Progenitor cell of endocrine pancreas (in vitro differentiated cells): ENCODE data around the gene NF2. TPM values are rescaled to one million over a fixed set of nuclear protein-coding genes. Genes with fewer than 3 reads are reported as not detected.

ENCODE experiments used
- DNase-seq: peaks from one replicate; pipeline ENCODE4 v3.0.0; 2021; ENCODE audit warnings: low spot score; ENCODE audit not compliant: unreplicated experiment
- H3K27ac Mint-ChIP-seq: 2 replicates; pipeline ENCODE4 v1.8.0; 2021; ENCODE audit warnings: mild to moderate bottlenecking, moderate library complexity, mixed read lengths
- H3K27me3 Mint-ChIP-seq: 2 replicates; pipeline ENCODE4 v1.8.0; 2021; ENCODE audit warnings: mixed read lengths
- H3K36me3 Mint-ChIP-seq: 2 replicates; pipeline ENCODE4 v1.8.0; 2022; ENCODE audit warnings: mixed read lengths; ENCODE audit not compliant: insufficient read depth
- H3K4me1 Mint-ChIP-seq: 2 replicates; pipeline ENCODE4 v1.8.0; 2021; ENCODE audit warnings: low read depth, mixed read lengths
- H3K4me3 Mint-ChIP-seq: 2 replicates; pipeline ENCODE4 v1.8.0; 2021; ENCODE audit warnings: low read depth, mild to moderate bottlenecking, moderate library complexity, mixed read lengths
- H3K9me3 Mint-ChIP-seq: 2 replicates; pipeline ENCODE4 v1.8.0; 2021; ENCODE audit warnings: low read depth, mixed read lengths
- total RNA-seq: library from RNA; stranded (reverse); gene quantifications from 2 replicates; pipeline ENCODE4 v1.2.1, GENCODE V29; 2021
- TF ChIP-seq, protein P1 (sequence below): fragments of 200-600 bp; sonication (generic); IDR thresholded peaks from one replicate; pipeline ENCODE4 v1.5.0; 2021; ENCODE audit warnings: antibody characterized with exemption, mild to moderate bottlenecking; ENCODE audit not compliant: unreplicated experiment

Gene NF2
- total RNA-seq, 1 donor from 2014 or later: 37.1 TPM

DNA sequence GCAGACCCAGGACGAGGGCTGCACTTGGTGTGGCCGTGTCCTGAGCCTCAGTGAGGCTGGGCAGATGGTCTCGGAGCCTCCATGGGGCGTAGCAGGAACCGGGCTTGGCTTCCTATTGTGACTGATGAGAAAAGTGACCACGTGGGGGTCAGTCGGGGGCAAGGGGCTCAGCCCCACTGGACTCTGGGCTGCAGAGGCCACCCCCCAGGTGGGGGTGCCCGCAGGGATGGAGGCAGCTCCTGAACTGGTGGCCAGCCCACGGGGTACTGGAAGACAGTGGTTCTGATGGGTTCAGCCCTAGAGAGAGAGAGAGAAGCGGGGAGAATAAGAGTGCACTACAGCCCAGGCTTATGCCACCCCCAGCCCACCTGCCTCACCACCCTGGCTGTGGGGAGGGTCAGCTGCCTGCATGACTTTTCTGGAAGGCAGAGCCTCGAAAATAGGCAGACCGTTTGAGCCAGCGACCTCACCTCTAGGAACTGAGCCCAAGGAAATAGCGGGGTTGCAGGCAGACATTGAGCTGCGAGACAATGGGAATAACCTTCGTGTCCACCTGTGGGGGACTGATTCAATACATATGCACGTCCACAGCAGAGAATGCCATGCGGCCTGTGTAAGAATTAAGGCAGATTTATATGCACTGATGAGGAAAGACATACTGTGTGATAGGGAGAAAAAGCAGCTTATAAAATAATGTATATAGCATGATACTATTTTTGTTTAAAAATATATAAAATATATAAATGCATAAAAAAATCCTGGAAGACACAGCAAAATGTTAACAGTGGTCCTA is 127.8 kb downstream of the NF2 start:
- H3K27me3 Mint-ChIP-seq: peaks cover 7% of the 10 kb centered on the region

DNA sequence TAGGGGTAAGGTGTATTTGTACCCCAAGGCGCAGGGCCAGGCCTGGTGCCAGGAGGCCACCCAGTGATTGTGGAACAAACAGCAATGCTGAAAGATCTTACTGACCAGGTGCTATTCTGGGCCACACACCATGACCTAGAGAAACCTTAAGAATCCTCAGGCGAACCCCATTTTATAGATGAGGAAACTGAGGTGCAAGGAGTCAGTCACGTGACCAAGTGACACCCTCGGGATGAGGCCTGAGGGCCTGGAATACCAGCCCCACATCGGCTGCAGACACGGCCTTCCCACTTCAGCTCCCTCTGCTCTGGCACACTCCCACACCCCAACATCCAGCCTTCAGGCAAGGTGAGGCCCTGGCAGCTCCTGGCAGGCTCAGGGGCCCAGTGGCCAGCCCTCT is 129.4 kb downstream of the NF2 start:
- TF ChIP-seq, protein P1, sequence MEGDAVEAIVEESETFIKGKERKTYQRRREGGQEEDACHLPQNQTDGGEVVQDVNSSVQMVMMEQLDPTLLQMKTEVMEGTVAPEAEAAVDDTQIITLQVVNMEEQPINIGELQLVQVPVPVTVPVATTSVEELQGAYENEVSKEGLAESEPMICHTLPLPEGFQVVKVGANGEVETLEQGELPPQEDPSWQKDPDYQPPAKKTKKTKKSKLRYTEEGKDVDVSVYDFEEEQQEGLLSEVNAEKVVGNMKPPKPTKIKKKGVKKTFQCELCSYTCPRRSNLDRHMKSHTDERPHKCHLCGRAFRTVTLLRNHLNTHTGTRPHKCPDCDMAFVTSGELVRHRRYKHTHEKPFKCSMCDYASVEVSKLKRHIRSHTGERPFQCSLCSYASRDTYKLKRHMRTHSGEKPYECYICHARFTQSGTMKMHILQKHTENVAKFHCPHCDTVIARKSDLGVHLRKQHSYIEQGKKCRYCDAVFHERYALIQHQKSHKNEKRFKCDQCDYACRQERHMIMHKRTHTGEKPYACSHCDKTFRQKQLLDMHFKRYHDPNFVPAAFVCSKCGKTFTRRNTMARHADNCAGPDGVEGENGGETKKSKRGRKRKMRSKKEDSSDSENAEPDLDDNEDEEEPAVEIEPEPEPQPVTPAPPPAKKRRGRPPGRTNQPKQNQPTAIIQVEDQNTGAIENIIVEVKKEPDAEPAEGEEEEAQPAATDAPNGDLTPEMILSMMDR: no peak
- DNase-seq: no peak
- Mint-ChIP-seq H3K36me3 (no peaks in the 10 kb centered on the region), H3K9me3 (no peaks in the 10 kb centered on the region), H3K27me3 (no peaks in the 10 kb centered on the region), H3K27ac (no peak overlapping the region), H3K4me3 (no peak overlapping the region), H3K4me1 (no peaks in the 10 kb centered on the region)

More for the DNA sequence above, 127.8 kb downstream of the NF2 start:
- Mint-ChIP-seq H3K4me3 (no peak overlapping the region), H3K27ac (no peak overlapping the region), H3K9me3 (no peaks in the 10 kb centered on the region), H3K4me1 (no peaks in the 10 kb centered on the region), H3K36me3 (no peaks in the 10 kb centered on the region)
- DNase-seq: no peak
- TF ChIP-seq, protein P1: no peak

DNA sequence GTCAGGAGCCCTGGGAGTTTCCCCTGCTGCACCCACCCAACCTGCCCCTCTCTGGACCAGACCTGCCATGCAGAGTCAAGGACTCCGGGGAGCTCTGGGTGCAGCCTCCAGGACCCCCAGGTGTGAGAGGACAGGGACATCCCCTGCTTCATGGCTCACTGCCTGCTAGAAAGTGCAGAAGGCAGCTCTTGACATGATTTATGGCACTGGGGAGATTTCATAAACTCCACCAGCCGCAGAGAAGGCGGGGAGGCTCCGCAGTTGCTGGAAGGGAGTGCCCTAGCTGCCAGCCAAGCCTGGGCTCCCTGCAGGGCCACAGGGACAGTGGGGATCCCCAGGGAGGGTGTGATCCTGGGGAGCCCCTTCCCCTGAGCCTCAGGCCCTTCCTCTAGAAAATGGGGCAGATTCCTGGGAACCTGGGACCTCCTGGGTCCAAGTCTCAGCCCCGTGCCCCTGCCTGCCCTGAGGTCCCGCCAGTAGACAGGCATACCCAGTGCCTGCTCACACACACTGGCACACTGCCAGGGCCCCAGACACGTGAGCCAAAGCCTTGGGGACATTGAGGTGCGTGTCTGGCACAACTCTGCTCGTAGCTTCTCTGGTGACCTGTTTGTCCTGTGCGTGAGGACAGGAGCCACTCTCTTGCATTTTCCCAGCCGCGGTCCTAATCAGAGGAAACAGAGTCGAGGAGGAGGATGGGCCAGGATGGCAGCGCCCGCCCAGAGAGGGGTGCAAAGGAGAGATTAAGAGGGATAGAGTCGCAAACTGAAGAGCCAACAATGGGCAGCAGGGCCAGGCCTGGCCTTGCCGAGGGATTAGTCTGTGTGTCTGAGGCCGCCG is 130.1 kb downstream of the NF2 start:
- Mint-ChIP-seq H3K36me3 (no peaks in the 10 kb centered on the region), H3K27me3 (no peaks in the 10 kb centered on the region), H3K27ac (no peak overlapping the region), H3K4me3 (no peak overlapping the region), H3K4me1 (no peaks in the 10 kb centered on the region), H3K9me3 (no peaks in the 10 kb centered on the region)
- TF ChIP-seq, protein P1: no peak
- no peak for DNase-seq

DNA sequence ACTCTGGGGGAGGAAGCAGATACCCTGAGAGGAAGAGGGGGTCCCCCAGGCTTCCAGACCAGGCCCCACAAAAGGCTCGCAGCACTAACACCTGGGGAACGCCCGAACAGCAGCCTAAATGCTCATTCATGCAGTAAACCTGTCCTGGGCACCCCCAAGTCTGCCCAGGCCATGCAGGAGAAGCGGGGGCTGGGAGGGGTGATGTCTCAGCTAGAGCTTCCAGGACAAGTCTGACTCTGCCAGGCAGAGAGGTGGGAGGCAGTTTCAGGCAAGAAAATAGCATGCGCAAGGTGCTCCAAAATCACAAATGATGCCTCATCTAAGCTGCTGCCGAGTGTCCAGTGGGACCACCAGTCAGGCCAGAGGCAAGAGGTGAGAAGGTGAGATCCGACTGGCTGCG is 131.0 kb downstream of the NF2 start:
- Mint-ChIP-seq H3K4me1 (no peaks in the 10 kb centered on the region), H3K4me3 (no peak overlapping the region), H3K36me3 (no peaks in the 10 kb centered on the region), H3K27ac (no peak overlapping the region), H3K9me3 (no peaks in the 10 kb centered on the region), H3K27me3 (no peaks in the 10 kb centered on the region)
- TF ChIP-seq, protein P1: no peak
- DNase-seq: no peak

DNA sequence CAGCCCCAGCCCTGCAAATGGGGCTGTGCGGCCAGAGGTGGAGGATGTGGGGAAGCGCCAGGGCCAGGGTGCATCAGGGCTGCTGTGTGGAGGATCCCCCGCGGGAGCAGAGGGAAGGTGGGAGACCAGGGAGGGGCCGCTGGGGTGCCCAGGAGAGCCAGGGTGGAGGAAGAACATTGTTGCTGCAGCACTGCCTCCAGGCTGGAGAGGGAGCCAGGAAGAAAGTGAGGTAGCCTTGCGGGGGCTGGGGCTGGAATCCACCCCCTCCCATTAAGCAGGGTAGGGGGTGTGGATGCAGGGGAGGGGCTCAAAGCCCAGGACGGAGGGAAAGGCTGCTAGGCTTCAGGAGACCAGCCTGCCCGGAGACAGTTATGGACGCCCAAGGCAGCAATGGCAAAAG is 131.4 kb downstream of the NF2 start:
- Mint-ChIP-seq H3K36me3 (no peaks in the 10 kb centered on the region), H3K9me3 (no peaks in the 10 kb centered on the region), H3K4me3 (no peak overlapping the region), H3K27ac (no peak overlapping the region), H3K4me1 (no peaks in the 10 kb centered on the region), H3K27me3 (no peaks in the 10 kb centered on the region)
- no peak for DNase-seq
- TF ChIP-seq, protein P1: no peak
